MM.1S (cell line): ENCODE results near the gene SLC4A9.

Experiments
- EZH2 ChIP-seq: fragments of 300-600 bp; sonication (generic); optimal IDR thresholded peaks from 2 replicates; pipeline ENCODE3; 2017; ENCODE audit warnings: low read depth, mild to moderate bottlenecking, antibody characterized with exemption, low read length, mixed read lengths
- TF ChIP-seq, protein P1 (sequence below): fragments of 300-600 bp; sonication (generic); IDR thresholded peaks from 2 replicates; pipeline ENCODE4 v1.5.1; 2016; ENCODE audit warnings: antibody characterized with exemption, low read length, mixed read lengths

DNA sequence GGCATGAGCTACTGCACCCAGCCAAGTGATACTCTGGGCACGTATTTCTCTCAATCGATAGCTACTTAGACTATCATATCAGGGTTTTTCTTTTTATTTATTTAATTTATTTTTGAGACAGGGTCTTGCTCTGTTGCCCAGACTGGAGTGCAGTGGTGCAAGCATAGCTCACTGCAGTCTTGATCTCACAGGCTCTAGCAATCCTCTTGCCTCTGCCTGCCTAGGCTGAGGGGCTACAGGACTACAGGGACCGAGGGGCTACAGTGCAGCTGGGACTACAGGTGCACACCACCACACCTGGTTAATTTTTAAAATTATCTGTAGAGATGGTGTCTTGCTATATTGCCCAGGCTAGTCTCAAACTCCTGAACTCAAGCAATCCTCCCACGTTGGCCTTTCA is 21.4 kb downstream of the SLC4A9 start:
- TF ChIP-seq, protein P1, sequence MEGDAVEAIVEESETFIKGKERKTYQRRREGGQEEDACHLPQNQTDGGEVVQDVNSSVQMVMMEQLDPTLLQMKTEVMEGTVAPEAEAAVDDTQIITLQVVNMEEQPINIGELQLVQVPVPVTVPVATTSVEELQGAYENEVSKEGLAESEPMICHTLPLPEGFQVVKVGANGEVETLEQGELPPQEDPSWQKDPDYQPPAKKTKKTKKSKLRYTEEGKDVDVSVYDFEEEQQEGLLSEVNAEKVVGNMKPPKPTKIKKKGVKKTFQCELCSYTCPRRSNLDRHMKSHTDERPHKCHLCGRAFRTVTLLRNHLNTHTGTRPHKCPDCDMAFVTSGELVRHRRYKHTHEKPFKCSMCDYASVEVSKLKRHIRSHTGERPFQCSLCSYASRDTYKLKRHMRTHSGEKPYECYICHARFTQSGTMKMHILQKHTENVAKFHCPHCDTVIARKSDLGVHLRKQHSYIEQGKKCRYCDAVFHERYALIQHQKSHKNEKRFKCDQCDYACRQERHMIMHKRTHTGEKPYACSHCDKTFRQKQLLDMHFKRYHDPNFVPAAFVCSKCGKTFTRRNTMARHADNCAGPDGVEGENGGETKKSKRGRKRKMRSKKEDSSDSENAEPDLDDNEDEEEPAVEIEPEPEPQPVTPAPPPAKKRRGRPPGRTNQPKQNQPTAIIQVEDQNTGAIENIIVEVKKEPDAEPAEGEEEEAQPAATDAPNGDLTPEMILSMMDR = no peak
- TF ChIP-seq EZH2 = no peak
